HL-60/S4 treated with retinoic acid at 250 ng/mL for 4 days and 3 days (cell line): ENCODE results near the gene FTO.
"Not testable (repeated sequence)": the region's sequence is repeated elsewhere in the genome, so short reads cannot be mapped to it uniquely, and the experiment has no call there.

Experiments used
- in situ Hi-C: fragments of 300-500 bp; cut with MboI; formaldehyde crosslinking; loops from 2 replicates; pipeline ENCODE4 v1.7.0; 2022; ENCODE audit warnings: low sequenced_read_pairs

FTO gene

GRCh38 chr16:53703590-53704444, at the start of gene FTO, which contains the start of gene RPGRIP1L:
TSS of gene FTO (plus strand) at chr16:53704156.
TSS of gene RPGRIP1L (minus strand) at chr16:53703859. CDS start at chr16:53700723, 3,136 bp downstream.
- in situ Hi-C loops, result no loop called here

- in situ Hi-C loops, result no loop called here
These were observed 49.0 kb upstream of the FTO start for GRCh38 chr16:53654946-53655345.

- in situ Hi-C loops, result no loop called here
These were observed 41.9 kb upstream of the FTO start for GRCh38 chr16:53662072-53662471.

GRCh38 chr16:53664724-53665345, 39.1 kb upstream of the FTO start:
- in situ Hi-C loops, result no loop called here

GRCh38 chr16:53666786-53667415, 37.1 kb upstream of the FTO start:
- in situ Hi-C loops, result no loop called here

GRCh38 chr16:53668869-53669268, 35.1 kb upstream of the FTO start:
- in situ Hi-C loops, result no loop called here

- in situ Hi-C loops, result no loop called here
These were observed 31.5 kb upstream of the FTO start for GRCh38 chr16:53672461-53672860.

GRCh38 chr16:53673189-53673588, 30.8 kb upstream of the FTO start:
- in situ Hi-C loops, result no loop called here

- in situ Hi-C loops, result no loop called here
These were observed 25.8 kb upstream of the FTO start for GRCh38 chr16:53678155-53678554.

- in situ Hi-C loops, result no loop called here
These were observed 25.1 kb upstream of the FTO start for GRCh38 chr16:53678756-53679343.

- in situ Hi-C loops, result no loop called here
These were observed 23.2 kb upstream of the FTO start for GRCh38 chr16:53680756-53681155.

GRCh38 chr16:53681354-53681753, 22.6 kb upstream of the FTO start:
- in situ Hi-C loops, result no loop called here

GRCh38 chr16:53685334-53685733, 18.6 kb upstream of the FTO start:
- in situ Hi-C loops, result not testable (repeated sequence)

GRCh38 chr16:53686710-53687109, 17.2 kb upstream of the FTO start:
- in situ Hi-C loops, result no loop called here

- in situ Hi-C loops, result no loop called here
These were observed 14.3 kb upstream of the FTO start for GRCh38 chr16:53689636-53690035.

- in situ Hi-C loops, result no loop called here
These were observed 13.2 kb upstream of the FTO start for GRCh38 chr16:53690771-53691170.

GRCh38 chr16:53692146-53692545, 11.8 kb upstream of the FTO start:
- in situ Hi-C loops, result no loop called here

GRCh38 chr16:53693320-53693719, 10.6 kb upstream of the FTO start:
- in situ Hi-C loops, result no loop called here

- in situ Hi-C loops, result no loop called here
These were observed 8.9 kb upstream of the FTO start for GRCh38 chr16:53695070-53695469.

GRCh38 chr16:53698271-53698670, 5.7 kb upstream of the FTO start:
- in situ Hi-C loops, result not testable (repeated sequence)

- in situ Hi-C loops, result no loop called here
These were observed 473 bp downstream of the FTO start for GRCh38 chr16:53704445-53704813.
